ENCODE measurements around the gene NHP2. TPM values are rescaled to one million over a fixed set of nuclear protein-coding genes. Genes with fewer than 3 reads are reported as not detected.
A peak's percentile ranks its signal among the peaks of the same experiment; 100 is the strongest.

Gene NHP2
- total RNA-seq, 2 donors from 2014 or later: 62.2 to 62.4 TPM

DNA sequence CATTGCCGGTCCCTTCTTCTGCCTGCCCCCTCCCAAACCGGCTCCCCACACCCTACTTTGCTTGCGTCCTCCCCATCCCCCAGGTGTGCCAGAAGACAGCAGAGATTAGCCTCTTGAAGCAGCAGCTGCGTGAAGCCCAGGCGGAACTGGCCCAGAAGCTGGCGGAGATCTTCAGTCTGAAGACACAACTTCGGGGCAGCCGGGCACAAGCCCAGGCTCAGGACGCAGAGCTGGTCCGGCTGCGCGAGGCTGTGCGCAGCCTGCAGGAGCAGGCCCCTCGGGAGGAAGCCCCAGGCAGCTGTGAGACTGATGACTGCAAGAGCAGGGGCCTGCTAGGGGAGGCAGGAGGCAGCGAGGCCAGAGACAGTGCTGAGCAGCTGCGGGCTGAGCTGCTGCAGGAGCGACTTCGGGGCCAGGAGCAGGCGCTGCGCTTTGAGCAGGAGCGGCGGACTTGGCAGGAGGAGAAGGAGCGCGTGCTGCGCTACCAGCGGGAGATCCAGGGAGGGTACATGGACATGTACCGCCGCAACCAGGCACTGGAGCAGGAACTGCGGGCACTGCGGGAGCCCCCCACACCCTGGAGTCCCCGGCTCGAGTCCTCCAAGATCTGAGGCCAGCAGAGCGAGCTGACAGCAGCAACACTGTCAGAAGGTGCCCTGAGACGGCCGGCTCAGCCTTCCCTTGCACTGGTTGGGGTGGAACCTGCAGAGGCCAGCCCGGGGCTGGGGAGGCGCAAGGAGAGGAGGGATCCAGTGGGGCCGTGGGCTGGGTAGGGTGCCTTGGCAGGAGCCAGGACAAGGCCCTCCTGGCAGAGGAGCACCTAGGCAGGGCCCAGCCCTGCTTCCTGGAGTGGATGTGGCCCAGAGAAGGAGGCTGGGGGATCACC, 32.1 kb downstream of the NHP2 start:
- Mint-ChIP-seq H3K4me3 (peak overlapping the region; percentile 64), H3K4me1 (peaks cover 14% of the 10 kb centered on the region), H3K27ac (peak overlapping the region; percentile 27), H3K36me3 (ENCODE audit: low read depth) (no peaks in the 10 kb centered on the region), H3K27me3 (no peaks in the 10 kb centered on the region)
- no peaks in the 10 kb centered on the region for H3K9me3 ChIP-seq (ENCODE audit: control insufficient read depth, low read length, poor library complexity, severe bottlenecking)
- DNase-seq (no peak), ATAC-seq (no peak)

DNA sequence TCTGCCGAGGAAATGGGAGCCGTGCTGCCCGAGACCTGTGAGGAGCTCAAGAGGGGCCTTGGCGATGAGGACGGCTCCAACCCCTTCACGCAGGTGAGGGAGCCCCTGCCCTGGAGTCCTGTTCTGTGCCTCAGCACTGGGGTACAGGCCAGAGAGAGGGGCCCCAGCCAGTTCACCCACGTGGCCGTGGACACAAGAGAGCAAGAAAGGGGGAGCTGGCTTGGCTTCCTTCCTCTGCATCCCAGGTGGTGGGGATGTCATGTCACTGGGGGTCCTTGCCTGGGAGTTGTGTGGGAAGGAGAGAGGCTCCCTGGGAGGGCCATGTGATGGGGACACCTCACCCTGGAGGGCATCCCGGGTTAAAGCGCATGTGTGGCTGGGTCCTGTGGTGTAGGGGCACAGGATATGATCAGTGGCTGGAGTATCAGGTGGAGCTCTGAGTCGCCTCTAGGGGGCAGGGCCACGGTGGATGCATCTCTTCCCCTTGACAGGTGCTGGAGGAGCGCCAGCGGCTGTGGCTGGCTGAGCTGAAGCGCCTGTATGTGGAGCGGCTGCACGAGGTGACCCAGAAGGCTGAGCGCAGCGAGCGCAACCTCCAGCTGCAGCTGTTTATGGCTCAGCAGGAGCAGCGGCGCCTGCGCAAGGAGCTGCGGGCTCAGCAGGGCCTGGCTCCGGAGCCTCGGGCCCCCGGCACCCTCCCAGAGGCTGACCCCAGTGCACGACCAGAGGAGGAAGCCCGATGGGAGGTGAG, 32.9 kb downstream of the NHP2 start:
- Mint-ChIP-seq H3K36me3 (ENCODE audit: low read depth) (no peaks in the 10 kb centered on the region), H3K27ac (peak overlapping the region; percentile 27), H3K4me3 (peak overlapping the region; percentile 64), H3K4me1 (peaks cover 18% of the 10 kb centered on the region), H3K27me3 (no peaks in the 10 kb centered on the region)
- no peaks in the 10 kb centered on the region for H3K9me3 ChIP-seq (ENCODE audit: control insufficient read depth, low read length, poor library complexity, severe bottlenecking)
- DNase-seq (peak; percentile 61 to 78 (median 74)), ATAC-seq (peak; percentile 79)

DNA sequence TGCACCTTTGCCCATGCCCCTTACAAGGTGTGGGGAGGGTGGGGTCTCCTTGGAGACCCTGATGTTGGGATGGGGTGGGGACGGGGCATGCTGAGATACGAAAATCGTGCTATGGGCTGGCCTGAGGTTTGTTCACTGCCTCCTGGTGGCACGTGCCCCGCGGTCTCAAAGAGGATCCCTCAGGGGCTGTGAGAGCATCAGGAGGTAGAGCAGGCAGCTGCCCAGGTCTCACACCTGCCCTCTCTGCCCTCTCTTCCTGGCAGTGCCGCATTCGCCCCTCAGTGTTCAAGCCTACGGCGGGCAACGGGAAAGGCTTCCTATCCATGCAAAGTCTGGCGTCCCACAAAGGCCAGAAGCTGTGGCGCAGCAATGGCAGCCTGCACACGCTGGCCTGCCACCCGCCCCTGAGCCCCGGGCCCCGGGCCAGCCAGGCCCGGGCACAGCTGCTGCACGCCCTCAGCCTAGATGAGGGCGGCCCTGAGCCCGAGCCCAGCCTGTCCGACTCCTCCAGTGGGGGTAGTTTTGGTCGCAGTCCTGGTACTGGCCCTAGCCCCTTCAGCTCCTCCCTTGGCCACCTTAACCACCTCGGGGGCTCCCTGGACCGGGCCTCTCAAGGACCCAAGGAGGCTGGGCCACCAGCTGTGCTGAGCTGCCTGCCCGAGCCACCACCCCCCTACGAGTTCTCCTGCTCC, 33.6 kb downstream of the NHP2 start:
- no peak for ATAC-seq
- Mint-ChIP-seq H3K4me3 (no peak overlapping the region), H3K27me3 (no peaks in the 10 kb centered on the region), H3K27ac (no peak overlapping the region), H3K4me1 (peaks cover 23% of the 10 kb centered on the region), H3K36me3 (ENCODE audit: low read depth) (no peaks in the 10 kb centered on the region)
- no peak for DNase-seq
- H3K9me3 ChIP-seq (ENCODE audit: control insufficient read depth, low read length, poor library complexity, severe bottlenecking): no peaks in the 10 kb centered on the region

DNA sequence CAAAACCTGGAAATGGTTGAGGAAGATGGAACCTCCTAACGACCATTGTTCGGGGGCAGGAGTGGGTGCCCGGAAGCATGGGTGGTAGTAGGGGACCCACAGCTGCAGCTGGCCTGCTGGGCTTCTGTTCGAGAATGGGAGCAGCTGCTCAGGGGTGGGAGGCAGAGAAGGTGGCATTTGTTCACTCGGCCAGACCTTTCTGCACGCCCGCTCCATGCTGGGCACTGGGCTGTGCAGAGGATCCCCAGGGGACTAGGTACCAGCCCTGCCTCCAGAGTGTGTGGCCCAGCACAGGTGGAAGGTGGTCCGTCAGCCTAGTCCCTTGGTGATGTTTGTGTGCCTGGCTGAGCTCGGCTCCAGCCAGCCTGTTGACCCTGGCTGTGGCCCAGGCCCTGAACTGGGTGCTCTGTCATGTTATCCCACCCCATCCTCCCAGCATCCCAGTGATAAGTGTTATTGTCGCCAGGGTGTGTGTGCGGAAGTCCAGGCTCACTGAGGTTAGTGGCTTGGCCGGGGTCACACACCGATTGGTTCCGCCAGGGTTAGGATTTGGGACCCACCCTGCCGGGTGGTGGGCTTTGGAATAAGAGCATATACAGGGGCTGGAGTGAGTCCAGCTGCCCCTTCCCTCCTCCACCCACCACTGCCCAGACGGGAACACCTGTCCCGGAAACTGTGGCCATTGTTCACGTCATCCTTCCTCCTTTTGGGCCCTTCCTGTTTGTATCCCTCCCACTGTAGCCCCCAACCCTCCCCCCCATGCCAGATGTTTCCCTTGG, 35.6 kb downstream of the NHP2 start:
- Mint-ChIP-seq H3K27ac (no peak overlapping the region), H3K36me3 (ENCODE audit: low read depth) (no peaks in the 10 kb centered on the region), H3K27me3 (no peaks in the 10 kb centered on the region), H3K4me3 (peak overlapping the region; percentile 63), H3K4me1 (peaks cover 33% of the 10 kb centered on the region)
- no peak for DNase-seq
- no peak for ATAC-seq
- no peaks in the 10 kb centered on the region for H3K9me3 ChIP-seq (ENCODE audit: control insufficient read depth, low read length, poor library complexity, severe bottlenecking)

DNA sequence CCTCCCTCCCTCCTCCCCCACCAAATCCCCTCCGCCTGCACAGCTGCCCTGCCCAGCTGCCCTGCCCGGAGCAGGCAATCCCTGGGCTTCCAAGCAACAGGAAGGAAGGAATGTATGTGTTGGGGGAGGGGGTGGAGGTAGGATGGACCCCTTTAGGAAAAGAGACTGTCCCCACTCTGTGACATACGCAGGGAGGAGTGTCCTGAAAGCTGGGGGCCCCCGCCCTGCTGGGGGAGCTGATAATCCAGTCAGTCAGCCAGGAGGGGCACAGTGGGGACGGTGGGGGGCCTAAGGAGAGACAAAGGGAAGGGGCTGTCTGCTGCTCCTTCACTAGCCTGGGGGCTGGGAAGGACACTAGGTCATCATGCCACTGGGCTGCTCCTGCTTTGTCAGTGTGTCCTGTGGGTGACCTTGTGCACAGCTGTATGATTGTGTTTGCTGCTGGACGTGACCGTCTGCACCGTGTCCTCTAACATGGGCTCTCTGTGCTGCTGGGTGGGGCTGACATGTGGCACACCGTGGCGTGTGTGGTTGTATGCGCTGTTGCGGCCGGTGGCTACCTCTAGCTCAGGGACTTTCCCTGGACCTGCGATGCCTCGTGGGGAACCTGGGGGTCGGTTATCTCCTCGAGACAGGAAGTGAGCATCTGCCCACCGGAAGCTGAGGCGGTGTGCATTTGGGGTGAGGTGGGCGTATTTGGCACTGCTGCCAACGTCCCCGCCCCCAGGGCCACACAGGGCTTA, 37.4 kb downstream of the NHP2 start:
- Mint-ChIP-seq H3K36me3 (ENCODE audit: low read depth) (no peaks in the 10 kb centered on the region), H3K4me3 (peak overlapping the region; percentile 76), H3K27ac (peak overlapping the region; percentile 92), H3K27me3 (no peaks in the 10 kb centered on the region), H3K4me1 (peaks cover 37% of the 10 kb centered on the region)
- peak; percentile 57 to 68 (median 66) for DNase-seq
- peak; percentile 72 for ATAC-seq
- H3K9me3 ChIP-seq (ENCODE audit: control insufficient read depth, low read length, poor library complexity, severe bottlenecking): no peaks in the 10 kb centered on the region

GRCh38 chr5:178115814-178116142, 37.9 kb downstream of the NHP2 start:
- no peaks in the 10 kb centered on the region for H3K36me3 Mint-ChIP-seq (ENCODE audit: low read depth)
- peak overlapping the region; percentile 58 for H3K4me3 Mint-ChIP-seq
- no peaks in the 10 kb centered on the region for H3K27me3 Mint-ChIP-seq
- H3K27ac Mint-ChIP-seq: peak overlapping the region; percentile 92
- no peaks in the 10 kb centered on the region for H3K9me3 ChIP-seq (ENCODE audit: control insufficient read depth, low read length, poor library complexity, severe bottlenecking)
- peaks cover 34% of the 10 kb centered on the region for H3K4me1 Mint-ChIP-seq
- DNase-seq: no peak
- ATAC-seq: no peak

DNA sequence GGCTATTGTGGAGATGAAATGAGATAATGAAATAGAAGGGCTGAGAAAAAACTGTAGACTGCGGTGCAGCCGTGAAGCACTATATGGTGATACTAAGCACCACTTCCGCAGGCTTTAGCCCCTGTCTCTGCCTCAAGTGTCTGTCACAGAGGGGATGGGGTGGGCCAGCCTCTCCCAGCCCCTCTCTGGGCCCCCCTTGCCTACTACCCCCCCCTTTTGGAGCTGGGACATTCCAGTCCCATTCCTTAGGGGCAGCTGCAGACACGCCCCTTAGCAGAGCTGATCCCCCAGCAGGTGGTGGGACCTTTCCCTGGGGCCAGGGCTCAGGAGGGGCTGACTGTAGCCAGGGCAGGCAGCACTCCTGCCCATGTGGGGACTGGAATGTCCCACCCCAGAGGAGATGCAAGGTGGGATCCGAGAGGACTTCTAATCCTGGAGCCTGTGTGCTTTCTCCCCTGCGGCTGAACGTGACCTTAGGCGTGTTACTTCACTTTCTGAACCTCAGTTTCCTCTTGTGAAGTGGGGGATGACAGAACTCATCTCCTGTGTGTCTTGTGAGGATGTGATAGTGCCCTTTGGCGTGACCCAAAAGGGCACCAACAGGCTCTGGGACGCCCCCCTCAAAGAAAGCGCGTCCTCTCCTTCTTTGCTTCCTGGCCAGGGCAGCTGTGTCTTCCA, 38.4 kb downstream of the NHP2 start:
- no peaks in the 10 kb centered on the region for H3K9me3 ChIP-seq (ENCODE audit: control insufficient read depth, low read length, poor library complexity, severe bottlenecking)
- H3K27ac Mint-ChIP-seq: peak overlapping the region; percentile 97
- no peaks in the 10 kb centered on the region for H3K27me3 Mint-ChIP-seq
- ATAC-seq (no peak), DNase-seq (no peak)
- no peaks in the 10 kb centered on the region for H3K36me3 Mint-ChIP-seq (ENCODE audit: low read depth)
- peaks cover 31% of the 10 kb centered on the region for H3K4me1 Mint-ChIP-seq
- H3K4me3 Mint-ChIP-seq: peak overlapping the region; percentile 92

DNA sequence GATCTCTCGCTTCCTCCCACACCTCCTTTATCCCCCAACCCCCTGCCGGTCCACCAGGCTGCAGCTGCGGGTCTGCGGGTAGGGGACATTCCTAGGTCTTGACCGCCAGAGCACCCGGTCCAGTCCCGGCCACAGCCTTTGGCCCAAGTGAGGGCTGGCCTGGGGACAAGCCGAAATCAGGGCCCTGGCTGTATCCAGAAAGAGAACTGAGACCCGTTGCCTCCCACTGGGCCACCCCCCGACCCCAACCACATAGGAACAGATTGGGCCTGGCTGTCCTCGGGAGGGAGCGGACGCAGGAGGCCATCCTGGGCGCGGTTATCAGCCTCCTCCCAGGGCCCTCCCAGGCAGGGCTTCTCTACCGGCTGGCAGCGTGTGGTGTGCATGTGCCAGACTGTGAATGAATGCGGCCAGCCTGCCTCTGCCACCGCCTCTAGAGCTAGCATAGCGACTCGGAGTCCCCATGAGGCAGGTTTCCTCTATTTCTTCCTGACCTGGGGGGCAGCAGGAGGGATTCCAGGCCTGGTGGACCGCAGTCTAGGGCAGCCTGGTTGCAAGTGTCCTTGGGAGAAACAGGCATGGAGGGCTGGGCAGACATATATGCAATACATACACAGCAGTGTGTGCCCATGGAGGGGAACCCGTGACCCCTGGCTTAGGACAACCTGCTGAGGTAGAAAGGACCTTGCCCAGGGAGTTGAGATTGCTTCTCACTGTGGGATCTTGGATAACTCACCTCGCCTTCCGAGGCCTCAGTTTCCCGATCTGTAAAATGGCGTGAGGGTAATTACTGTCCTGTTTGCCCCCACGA, 39.2 kb downstream of the NHP2 start:
- no peaks in the 10 kb centered on the region for H3K9me3 ChIP-seq (ENCODE audit: control insufficient read depth, low read length, poor library complexity, severe bottlenecking)
- peaks cover 31% of the 10 kb centered on the region for H3K4me1 Mint-ChIP-seq
- ATAC-seq: peak; percentile 38
- no peaks in the 10 kb centered on the region for H3K36me3 Mint-ChIP-seq (ENCODE audit: low read depth)
- H3K27ac Mint-ChIP-seq: peak overlapping the region; percentile 97
- H3K4me3 Mint-ChIP-seq: peak overlapping the region; percentile 92
- peak in 1 of 3 donors; percentile 30 for DNase-seq
- H3K27me3 Mint-ChIP-seq: no peaks in the 10 kb centered on the region

GRCh38 chr5:178113841-178114324, 39.8 kb downstream of the NHP2 start:
- DNase-seq (no peak), ATAC-seq (no peak)
- peak overlapping the region; percentile 97 for H3K27ac Mint-ChIP-seq
- H3K9me3 ChIP-seq (ENCODE audit: control insufficient read depth, low read length, poor library complexity, severe bottlenecking): no peaks in the 10 kb centered on the region
- H3K27me3 Mint-ChIP-seq: no peaks in the 10 kb centered on the region
- peaks cover 31% of the 10 kb centered on the region for H3K4me1 Mint-ChIP-seq
- peak overlapping the region; percentile 92 for H3K4me3 Mint-ChIP-seq
- H3K36me3 Mint-ChIP-seq (ENCODE audit: low read depth): no peaks in the 10 kb centered on the region

GRCh38 chr5:178113141-178113787, 40.4 kb downstream of the NHP2 start, which contains the start of gene N4BP3:
TSS of gene N4BP3 (plus strand) at chr5:178113532. CDS start at chr5:178119584, 6,052 bp downstream.
- no peaks in the 10 kb centered on the region for H3K36me3 Mint-ChIP-seq (ENCODE audit: low read depth)
- peaks cover 33% of the 10 kb centered on the region for H3K4me1 Mint-ChIP-seq
- H3K9me3 ChIP-seq (ENCODE audit: control insufficient read depth, low read length, poor library complexity, severe bottlenecking): no peaks in the 10 kb centered on the region
- peak within 1 kb of the TSS; percentile 92 for H3K4me3 Mint-ChIP-seq
- DNase-seq (peak; percentile 69 to 76 (median 75)), ATAC-seq (peak; percentile 72)
- peak within 1 kb of the TSS; percentile 97 for H3K27ac Mint-ChIP-seq
- H3K27me3 Mint-ChIP-seq: no peaks in the 10 kb centered on the region

GRCh38 chr5:178112545-178112944, 41.1 kb downstream of the NHP2 start:
- DNase-seq (no peak), ATAC-seq (no peak)
- Mint-ChIP-seq H3K27me3 (no peaks in the 10 kb centered on the region), H3K36me3 (ENCODE audit: low read depth) (no peaks in the 10 kb centered on the region), H3K4me3 (peak overlapping the region; percentile 91), H3K27ac (peak overlapping the region; percentile 81), H3K4me1 (peaks cover 33% of the 10 kb centered on the region)
- H3K9me3 ChIP-seq (ENCODE audit: control insufficient read depth, low read length, poor library complexity, severe bottlenecking): no peaks in the 10 kb centered on the region
